H9 (cell line): Measurements from ENCODE around the gene FAM177A1. TPM values are rescaled to one million over a fixed set of nuclear protein-coding genes. Genes with fewer than 3 reads are reported as not detected.

Experiments
- DNase-seq: peaks from one replicate; pipeline ENCODE4 v3.0.0-alpha.2; 2017
- H2AFZ ChIP-seq: one replicate; pipeline ENCODE4 v1.6.1; 2013; ENCODE audit warnings: mild to moderate bottlenecking, low read length, control low read depth, moderate library complexity
- H2AK5ac ChIP-seq: 2 replicates; pipeline ENCODE4 v1.6.1; 2013; ENCODE audit warnings: low read length, control low read depth, mixed read lengths; ENCODE audit not compliant: insufficient read length
- H2BK120ac ChIP-seq: one replicate; pipeline ENCODE4 v1.6.1; 2013; ENCODE audit warnings: low read depth, mild to moderate bottlenecking, low read length, control low read depth, inconsistent platforms; ENCODE audit not compliant: poor library complexity, severe bottlenecking
- H2BK12ac ChIP-seq: 2 replicates; pipeline ENCODE4 v1.6.1; 2013; ENCODE audit warnings: low read length, control low read depth, mixed read lengths, low read depth; ENCODE audit not compliant: insufficient read length
- H2BK15ac ChIP-seq: 2 replicates; pipeline ENCODE4 v1.6.1; 2013; ENCODE audit warnings: low read depth, low read length, control low read depth
- H2BK20ac ChIP-seq: one replicate; pipeline ENCODE4 v1.6.1; 2013; ENCODE audit warnings: low read depth, mild to moderate bottlenecking, low read length, control low read depth, inconsistent platforms; ENCODE audit not compliant: poor library complexity, severe bottlenecking
- H2BK5ac ChIP-seq: 2 replicates; pipeline ENCODE4 v1.6.1; 2013; ENCODE audit warnings: low read length, control low read depth, mixed read lengths; ENCODE audit not compliant: insufficient read length
- H3K14ac ChIP-seq: 2 replicates; pipeline ENCODE4 v1.6.1; 2013; ENCODE audit warnings: low read length, control low read depth; ENCODE audit not compliant: insufficient read depth
- H3K18ac ChIP-seq: 2 replicates; pipeline ENCODE4 v1.6.1; 2013; ENCODE audit warnings: low read depth, mild to moderate bottlenecking, mixed read lengths, low read length, control low read depth; ENCODE audit not compliant: insufficient read length
- H3K23ac ChIP-seq: 2 replicates; pipeline ENCODE4 v1.6.1; 2013; ENCODE audit warnings: low read length, control low read depth, mixed read lengths, low read depth; ENCODE audit not compliant: insufficient read length
- H3K23me2 ChIP-seq: 2 replicates; pipeline ENCODE4 v1.6.1; 2013; ENCODE audit warnings: low read depth, mild to moderate bottlenecking, mixed read lengths, low read length, control low read depth; ENCODE audit not compliant: insufficient read length, poor library complexity, severe bottlenecking
- H3K27ac ChIP-seq: 2 replicates; pipeline ENCODE4 v1.5.1; 2013; ENCODE audit warnings: low read length, control low read depth, mixed read lengths, low read depth; ENCODE audit not compliant: insufficient read length
- H3K27me3 ChIP-seq: 2 replicates; pipeline ENCODE4 v1.6.1; 2013; ENCODE audit warnings: low read length, control low read depth, inconsistent platforms; ENCODE audit not compliant: insufficient read depth
- H3K4ac ChIP-seq: 2 replicates; pipeline ENCODE4 v1.6.1; 2013; ENCODE audit warnings: low read depth, mild to moderate bottlenecking, control low read depth, inconsistent platforms, low read length, moderate library complexity
- H3K4me1 ChIP-seq: 2 replicates; pipeline ENCODE4 v1.6.1; 2013; ENCODE audit warnings: low read length, control low read depth, inconsistent platforms; ENCODE audit not compliant: insufficient read depth
- H3K4me2 ChIP-seq: 2 replicates; pipeline ENCODE4 v1.6.1; 2013; ENCODE audit warnings: low read length, control low read depth, mixed read lengths; ENCODE audit not compliant: insufficient read length, insufficient read depth
- H3K56ac ChIP-seq: 2 replicates; pipeline ENCODE4 v1.6.1; 2013; ENCODE audit warnings: low read depth, mild to moderate bottlenecking, mixed read lengths, low read length, control low read depth; ENCODE audit not compliant: insufficient read length
- H3K79me1 ChIP-seq: 2 replicates; pipeline ENCODE4 v1.6.1; 2013; ENCODE audit warnings: low read depth, mild to moderate bottlenecking, moderate library complexity, low read length, control low read depth, inconsistent platforms; ENCODE audit not compliant: insufficient read depth, poor library complexity, severe bottlenecking
- H3K79me2 ChIP-seq: 2 replicates; pipeline ENCODE4 v1.6.1; 2013; ENCODE audit warnings: low read length, control low read depth, inconsistent platforms; ENCODE audit not compliant: insufficient read depth
- H3K9ac ChIP-seq: 2 replicates; pipeline ENCODE4 v1.6.1; 2013; ENCODE audit warnings: low read length, control low read depth, mixed read lengths; ENCODE audit not compliant: insufficient read length; ENCODE audit errors: extremely low read depth
- H3K9me3 ChIP-seq: one replicate; pipeline ENCODE4 v1.6.1; 2013; ENCODE audit warnings: low read depth, low read length, inconsistent platforms; ENCODE audit not compliant: control insufficient read depth
- H3T11ph ChIP-seq: one replicate; pipeline ENCODE4 v1.6.1; 2013; ENCODE audit warnings: mild to moderate bottlenecking, low read length, control low read depth, inconsistent platforms
- H4K20me1 ChIP-seq: one replicate; pipeline ENCODE4 v1.6.1; 2013; ENCODE audit not compliant: control insufficient read depth, insufficient read length, insufficient read depth
- H4K5ac ChIP-seq: 2 replicates; pipeline ENCODE4 v1.6.1; 2013; ENCODE audit warnings: low read depth, mild to moderate bottlenecking, mixed read lengths, low read length, control low read depth; ENCODE audit not compliant: insufficient read length
- H4K8ac ChIP-seq: replicated peaks from 2 replicates; pipeline ENCODE4 v1.6.1; 2013; ENCODE audit warnings: low read length, control low read depth, mixed read lengths, low read depth; ENCODE audit not compliant: insufficient read length
- H4K91ac ChIP-seq: 2 replicates; pipeline ENCODE4 v1.6.1; 2013; ENCODE audit warnings: low read depth, mild to moderate bottlenecking, moderate library complexity, mixed read lengths, low read length, control low read depth; ENCODE audit not compliant: insufficient read length
- H3K27ac Mint-ChIP-seq, 3 experiments: 2 replicates in 2 of 3; 3 replicates in 1 of 3; pipeline ENCODE4 v1.8.0; 2020 to 2021; ENCODE audit warnings: mixed read lengths in 3 of 3, mild to moderate bottlenecking in 1 of 3, moderate library complexity in 1 of 3
- H3K27me3 Mint-ChIP-seq: 2 replicates; pipeline ENCODE4 v1.8.0; 2021; ENCODE audit warnings: low read depth, mild to moderate bottlenecking, moderate library complexity, mixed read lengths
- H3K36me3 Mint-ChIP-seq, 3 experiments: 2 replicates in 2 of 3; 3 replicates in 1 of 3; pipeline ENCODE4 v1.8.0; 2020 to 2021; ENCODE audit warnings: low read depth in 3 of 3, mixed read lengths in 3 of 3; ENCODE audit not compliant: insufficient read depth in 1 of 3
- H3K4me1 Mint-ChIP-seq, 2 experiments: 2 replicates each; pipeline ENCODE4 v1.8.0; 2020; ENCODE audit warnings: mixed read lengths in 2 of 2
- H3K4me3 Mint-ChIP-seq, 2 experiments: 2 replicates in 1 of 2; 3 replicates in 1 of 2; pipeline ENCODE4 v1.8.0; 2020 to 2021; ENCODE audit warnings: mild to moderate bottlenecking in 2 of 2, mixed read lengths in 2 of 2, moderate library complexity in 1 of 2
- H3K9me3 Mint-ChIP-seq, 2 experiments: 2 replicates in 1 of 2; 3 replicates in 1 of 2; pipeline ENCODE4 v1.8.0; 2020; ENCODE audit warnings: mild to moderate bottlenecking in 2 of 2, mixed read lengths in 2 of 2, moderate library complexity in 1 of 2
- WGBS: extraction: QIAGEN DNeasy Blood & Tissue Kit; methylation state at CpG from one replicate; pipeline ENCODE4 v1.1.7; 2013; ENCODE audit warnings: missing lambda C conversion rate, low lambda C conversion rate, mixed read lengths; ENCODE audit not compliant: insufficient read length; ENCODE audit errors: extremely low coverage; 5-methylcytosine and 5-hydroxymethylcytosine counted together
- total RNA-seq: library from RNA; stranded (reverse); gene quantifications from 2 replicates; pipeline ENCODE4 v1.2.1, GENCODE V29; 2021
- TF ChIP-seq, protein P1 (sequence below): fragments of 200-600 bp; sonication (generic); conservative IDR thresholded peaks from 3 replicates; pipeline ENCODE4 v1.8.0; 2021; ENCODE audit warnings: antibody characterized with exemption, mild to moderate bottlenecking

The FAM177A1 gene
- total RNA-seq, 1 experiment from 2014 or later: 43.1 TPM

DNA sequence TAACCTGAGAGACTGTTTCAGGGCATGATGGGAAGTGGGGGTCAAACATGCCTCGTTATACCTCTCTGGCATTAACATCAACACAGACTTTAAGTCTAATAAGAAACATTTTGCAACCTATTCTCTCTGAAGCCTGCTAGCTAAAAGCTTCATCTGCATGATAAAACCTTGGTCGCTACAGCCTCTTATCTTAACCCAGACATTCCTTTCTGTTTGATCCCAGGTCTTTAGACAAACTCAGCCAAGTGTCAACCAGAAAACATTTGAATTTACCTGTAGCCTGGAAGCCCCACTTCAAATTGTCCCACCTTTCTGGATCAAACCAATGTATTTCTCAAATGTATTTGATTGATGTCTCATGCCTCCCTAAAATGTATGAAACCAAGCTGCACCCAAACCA, 66.6 kb downstream of the FAM177A1 start:
- Histone ChIP-seq H4K20me1 (no peaks in the 10 kb centered on the region), H3K4ac (no peak overlapping the region), H2AK5ac (no peak overlapping the region), H2BK15ac (no peak overlapping the region), H2AFZ (no peak overlapping the region), H3K23me2 (no peaks in the 10 kb centered on the region), H3K9ac (no peak overlapping the region), H2BK120ac (no peak overlapping the region), H2BK20ac (no peak overlapping the region), H2BK12ac (no peak overlapping the region), H3K79me1 (no peaks in the 10 kb centered on the region), H3K56ac (no peak overlapping the region), H3K18ac (no peak overlapping the region), H3K4me2 (no peak overlapping the region), H3T11ph (no peak overlapping the region), H3K79me2 (no peaks in the 10 kb centered on the region), H3K23ac (no peak overlapping the region), H3K27ac (no peak overlapping the region), H4K5ac (no peak overlapping the region), H4K91ac (no peak overlapping the region), H3K27me3 (no peaks in the 10 kb centered on the region), H2BK5ac (no peak overlapping the region), H3K9me3 (no peaks in the 10 kb centered on the region), H3K4me1 (no peaks in the 10 kb centered on the region; the same call in 1 of the 2 replicates), H4K8ac (no peak overlapping the region), H3K14ac (no peak overlapping the region)
- Mint-ChIP-seq H3K27ac (peak overlapping the region in 2 of 3 experiments; percentile 24 to 48; a peak in 4 of 7 replicates), H3K4me3 (no peak overlapping the region; a peak in 1 of 5 replicates), H3K27me3 (no peaks in the 10 kb centered on the region), H3K4me1 (peaks cover 17 to 18% of the 10 kb centered on the region in 2 experiments), H3K36me3 (peaks cover 42 to 72% (median 66%) of the 10 kb centered on the region in 3 experiments), H3K9me3 (peaks cover 9 to 11% of the 10 kb centered on the region in 2 experiments; a peak in 4 of 5 replicates)
- TF ChIP-seq, protein P1, sequence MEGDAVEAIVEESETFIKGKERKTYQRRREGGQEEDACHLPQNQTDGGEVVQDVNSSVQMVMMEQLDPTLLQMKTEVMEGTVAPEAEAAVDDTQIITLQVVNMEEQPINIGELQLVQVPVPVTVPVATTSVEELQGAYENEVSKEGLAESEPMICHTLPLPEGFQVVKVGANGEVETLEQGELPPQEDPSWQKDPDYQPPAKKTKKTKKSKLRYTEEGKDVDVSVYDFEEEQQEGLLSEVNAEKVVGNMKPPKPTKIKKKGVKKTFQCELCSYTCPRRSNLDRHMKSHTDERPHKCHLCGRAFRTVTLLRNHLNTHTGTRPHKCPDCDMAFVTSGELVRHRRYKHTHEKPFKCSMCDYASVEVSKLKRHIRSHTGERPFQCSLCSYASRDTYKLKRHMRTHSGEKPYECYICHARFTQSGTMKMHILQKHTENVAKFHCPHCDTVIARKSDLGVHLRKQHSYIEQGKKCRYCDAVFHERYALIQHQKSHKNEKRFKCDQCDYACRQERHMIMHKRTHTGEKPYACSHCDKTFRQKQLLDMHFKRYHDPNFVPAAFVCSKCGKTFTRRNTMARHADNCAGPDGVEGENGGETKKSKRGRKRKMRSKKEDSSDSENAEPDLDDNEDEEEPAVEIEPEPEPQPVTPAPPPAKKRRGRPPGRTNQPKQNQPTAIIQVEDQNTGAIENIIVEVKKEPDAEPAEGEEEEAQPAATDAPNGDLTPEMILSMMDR: no peak
- no peak for DNase-seq
- WGBS: no CpG with 5 or more reads among the region's 2 CpGs
